ENCODE data around the gene GABRP. TPM values are rescaled to one million over a fixed set of nuclear protein-coding genes. Genes with fewer than 3 reads are reported as not detected.
"Not testable (repeated sequence)": the region's sequence is repeated elsewhere in the genome, so short reads cannot be mapped to it uniquely, and the experiment has no call there.

Gene GABRP
- total and polyA plus RNA-seq, 2 experiments from 2014 or later, result 3.6 to 6.3 TPM

DNA sequence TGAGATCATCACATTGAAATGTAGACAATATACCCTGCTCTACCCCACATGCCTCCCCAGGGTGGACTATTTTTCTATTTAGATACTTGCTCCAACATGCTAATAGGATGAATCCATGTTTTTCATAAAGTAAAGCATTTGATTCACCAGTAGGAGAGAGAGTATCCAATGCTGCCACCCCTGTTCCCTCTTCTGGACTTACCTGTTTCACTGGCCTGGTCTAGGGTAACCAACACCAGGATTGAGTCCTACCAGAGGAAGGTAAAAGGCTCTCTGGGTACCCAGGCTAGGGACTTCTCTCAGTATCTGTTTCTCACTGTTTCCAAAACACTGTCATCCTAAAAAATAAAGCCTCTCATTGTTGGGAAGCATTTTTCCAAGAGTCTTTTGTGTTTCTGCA, 30.2 kb upstream of the GABRP start (continued):
- TF ChIP-seq ZNF462 (CRISPR knock-in tag; IDR thresholded peaks at IDR 0.05), result no peak
- TF ChIP-seq ZNF331 (CRISPR knock-in tag; IDR thresholded peaks at IDR 0.05; ENCODE audit: low read depth), result no peak
- no peak for TF ChIP-seq REST (IDR thresholded peaks at IDR 0.05; ENCODE audit: unreplicated experiment)
- no peak for TF ChIP-seq EZH2 (IDR thresholded peaks at IDR 0.05; ENCODE audit: low read depth, unreplicated experiment)
- no peak for TF ChIP-seq JUNB (IDR thresholded peaks at IDR 0.05; ENCODE audit: unreplicated experiment)

GRCh38 chr5:170754508-170754907, 29.0 kb upstream of the GABRP start:
- H3K4me1 Mint-ChIP-seq, result peaks cover 14% of the 10 kb centered on the region
- not testable (repeated sequence) for H3F3A ChIP-seq (replicated peaks; ENCODE audit: low read depth); H3K27me3 ChIP-seq (ENCODE audit: insufficient read depth); H3K4me1 ChIP-seq (ENCODE audit: insufficient read depth); H4K20me1 ChIP-seq (replicated peaks; ENCODE audit: insufficient read depth); H3K27ac ChIP-seq (ENCODE audit: low read depth); H3K79me2 ChIP-seq (replicated peaks; ENCODE audit: insufficient read depth); H3K4me3 ChIP-seq; H3K27me3 Mint-ChIP-seq (ENCODE audit: insufficient read depth, low read depth, poor library complexity); ATAC-seq; H3K36me3 ChIP-seq (ENCODE audit: insufficient read depth); H3K27ac Mint-ChIP-seq; H2AFZ ChIP-seq; H3K4me3 Mint-ChIP-seq; H3K9me3 Mint-ChIP-seq; H3K4me2 ChIP-seq; DNase-seq (ENCODE audit: low spot score); H3K36me3 Mint-ChIP-seq (ENCODE audit: low read depth)
- peaks cover 31% of the 10 kb centered on the region for H3K9me2 ChIP-seq (ENCODE audit: insufficient read depth)

Data from GM23338 (cell line).